Testis (tissue), 5 donors: Measurements from ENCODE around the gene SLC6A15. TPM values are rescaled to one million over a fixed set of nuclear protein-coding genes. Genes with fewer than 3 reads are reported as not detected.

Experiments
- DNase-seq: peaks from one replicate; pipeline ENCODE4 v3.0.0-alpha.2; 2019
- H3K27ac ChIP-seq, 2 donors: fragments of 200-600 bp; sonication (generic); one replicate each; pipeline ENCODE4 v1.5.1; 2019
- H3K27me3 ChIP-seq: fragments of 200-600 bp; sonication (generic); one replicate; pipeline ENCODE4 v1.5.1; 2019
- H3K36me3 ChIP-seq: fragments of 200-600 bp; sonication (generic); one replicate; pipeline ENCODE4 v1.5.1; 2017; ENCODE audit warnings: low read depth; ENCODE audit errors: missing control alignments
- H3K4me1 ChIP-seq: fragments of 200-600 bp; sonication (generic); one replicate; pipeline ENCODE4 v1.5.1; 2019
- H3K4me3 ChIP-seq, 2 donors: fragments of 200-600 bp; sonication (generic); one replicate each; pipeline ENCODE4 v1.5.1; 2017 to 2019
- H3K9me3 ChIP-seq: fragments of 200-600 bp; sonication (generic); one replicate; pipeline ENCODE4 v1.5.1; 2017
- CTCF ChIP-seq, 3 experiments: fragments of 450-650 bp in 2 of 3; fragments of 200-600 bp in 1 of 3; sonication (generic) in 1 of 3; IDR thresholded peaks; one replicate each; pipeline ENCODE4 v1.5.1; 2016 to 2019; ENCODE audit warnings: antibody characterized with exemption in 3 of 3, mild to moderate bottlenecking in 2 of 3, moderate library complexity in 1 of 3
- POLR2A ChIP-seq: fragments of 450-650 bp; IDR thresholded peaks from one replicate; pipeline ENCODE4 v1.6.1; 2017; ENCODE audit warnings: antibody characterized with exemption, mild to moderate bottlenecking, moderate library complexity
- WGBS, 2 donors: methylation state at CpG; one replicate each; pipeline ENCODE4 v1.1.5; 2018; 5-methylcytosine and 5-hydroxymethylcytosine counted together
- intact Hi-C: fragments of 100-400 bp; cut with DNase I; formaldehyde crosslinking; loops from one replicate; pipeline ENCODE4 v1.15.1; 2023; ENCODE audit warnings: low total_unique reads
- long read RNA-seq, 2 donors: transcript quantifications; one replicate each; lab custom pipeline, GENCODE V29; 2026
- polyA plus RNA-seq: library from polyadenylated mRNA; stranded (reverse); fragments of 350-450 nt; fragmentation: Illumina TruSeq; extraction: RNeasy Lipid Tissue Mini Kit (QIAGEN cat#74804); gene quantifications from one replicate; pipeline ENCODE4 v1.2.3, GENCODE V29; 2014; ENCODE audit warnings: low read depth, low replicate concordance; ENCODE audit not compliant: insufficient read depth
- total RNA-seq, 2 donors: library from RNA; depleted of rRNA; stranded (reverse); fragments of >200 nt; gene quantifications; one replicate each; pipeline ENCODE4 v1.2.3, GENCODE V29; 2016

The SLC6A15 gene
- total RNA-seq (1 to 10 TPM; 1.7 to 3.1 TPM), polyA plus RNA-seq (2.0 TPM)
- long read RNA-seq, donor 1, result 0 reads
- long read RNA-seq, donor 2, result 0 reads

- peak; percentile 85 for DNase-seq
- TF ChIP-seq CTCF (IDR thresholded peaks at IDR 0.05), result peak in 2 of 3 experiments; percentile 23 to 24
- no peak for TF ChIP-seq POLR2A
Observed at GRCh38 chr12:84912198-84913128, at the start of gene SLC6A15. TSS of gene SLC6A15 (minus strand) at chr12:84912799. CDS start at chr12:84892120, 20,679 bp downstream.

GRCh38 chr12:84960918-84961317, 48.3 kb upstream of the SLC6A15 start:
- Histone ChIP-seq H3K4me3 (no peak overlapping the region), H3K27me3 (no peaks in the 10 kb centered on the region), H3K27ac (no peak overlapping the region), H3K36me3 (no peaks in the 10 kb centered on the region), H3K9me3 (no peaks in the 10 kb centered on the region), H3K4me1 (no peaks in the 10 kb centered on the region)
- no peak for TF ChIP-seq POLR2A
- TF ChIP-seq CTCF (IDR thresholded peaks at IDR 0.05), result no peak
- 81 to 88% methylated on average over 1 of the region's 1 CpG for WGBS, 2 donors
- intact Hi-C loops, result no loop called here
- DNase-seq, result no peak

More at GRCh38 chr12:84912198-84913128, at the start of gene SLC6A15:
- Histone ChIP-seq H3K27me3 (no peaks in the 10 kb centered on the region), H3K4me1 (no peaks in the 10 kb centered on the region), H3K36me3 (no peaks in the 10 kb centered on the region), H3K27ac (peak within 1 kb of the TSS in 1 of 2 donors; percentile 22), H3K4me3 (peak within 1 kb of the TSS; percentile 47 to 63), H3K9me3 (no peaks in the 10 kb centered on the region)
- intact Hi-C loops, result no loop called here
- WGBS, 2 donors, result 1 to 3% methylated on average over 17 to 67 of the region's 67 CpGs

GRCh38 chr12:84955298-84955697, 42.7 kb upstream of the SLC6A15 start:
- no peak for DNase-seq
- WGBS, 2 donors, result 79 to 84% methylated on average over 4 of the region's 4 CpGs
- Histone ChIP-seq H3K27ac (no peak overlapping the region), H3K4me1 (no peaks in the 10 kb centered on the region), H3K27me3 (no peaks in the 10 kb centered on the region), H3K4me3 (no peak overlapping the region), H3K36me3 (no peaks in the 10 kb centered on the region), H3K9me3 (no peaks in the 10 kb centered on the region)
- intact Hi-C loops, result no loop called here
- TF ChIP-seq POLR2A, result no peak
- no peak for TF ChIP-seq CTCF (IDR thresholded peaks at IDR 0.05)

- H3K27ac ChIP-seq, result no peak overlapping the region
- 77 to 80% methylated on average over 1 of the region's 1 CpG for WGBS, 2 donors
- H3K9me3 ChIP-seq, result no peaks in the 10 kb centered on the region
- H3K36me3 ChIP-seq, result no peaks in the 10 kb centered on the region
- H3K27me3 ChIP-seq, result no peaks in the 10 kb centered on the region
- TF ChIP-seq POLR2A (no peak), CTCF (IDR thresholded peaks at IDR 0.05) (no peak)
- no peaks in the 10 kb centered on the region for H3K4me1 ChIP-seq
- H3K4me3 ChIP-seq, result no peak overlapping the region
- intact Hi-C loops, result no loop called here
- DNase-seq, result no peak
Observed at GRCh38 chr12:84954415-84954814, 41.8 kb upstream of the SLC6A15 start.
